Stimulated activated CD8-positive, alpha-beta memory T cell treated with anti-CD3 and anti-CD28 coated beads, Interleukin-12 subunit alpha, Interleukin-12 subunit beta, amount 100 ng/mL, for 1 hour (primary cell): ENCODE data around the gene NHLRC4.

Experiments
- DNase-seq: peaks from one replicate; pipeline ENCODE4 v3.0.0-alpha.2; 2020; ENCODE audit warnings: low read depth

The NHLRC4 gene

DNA sequence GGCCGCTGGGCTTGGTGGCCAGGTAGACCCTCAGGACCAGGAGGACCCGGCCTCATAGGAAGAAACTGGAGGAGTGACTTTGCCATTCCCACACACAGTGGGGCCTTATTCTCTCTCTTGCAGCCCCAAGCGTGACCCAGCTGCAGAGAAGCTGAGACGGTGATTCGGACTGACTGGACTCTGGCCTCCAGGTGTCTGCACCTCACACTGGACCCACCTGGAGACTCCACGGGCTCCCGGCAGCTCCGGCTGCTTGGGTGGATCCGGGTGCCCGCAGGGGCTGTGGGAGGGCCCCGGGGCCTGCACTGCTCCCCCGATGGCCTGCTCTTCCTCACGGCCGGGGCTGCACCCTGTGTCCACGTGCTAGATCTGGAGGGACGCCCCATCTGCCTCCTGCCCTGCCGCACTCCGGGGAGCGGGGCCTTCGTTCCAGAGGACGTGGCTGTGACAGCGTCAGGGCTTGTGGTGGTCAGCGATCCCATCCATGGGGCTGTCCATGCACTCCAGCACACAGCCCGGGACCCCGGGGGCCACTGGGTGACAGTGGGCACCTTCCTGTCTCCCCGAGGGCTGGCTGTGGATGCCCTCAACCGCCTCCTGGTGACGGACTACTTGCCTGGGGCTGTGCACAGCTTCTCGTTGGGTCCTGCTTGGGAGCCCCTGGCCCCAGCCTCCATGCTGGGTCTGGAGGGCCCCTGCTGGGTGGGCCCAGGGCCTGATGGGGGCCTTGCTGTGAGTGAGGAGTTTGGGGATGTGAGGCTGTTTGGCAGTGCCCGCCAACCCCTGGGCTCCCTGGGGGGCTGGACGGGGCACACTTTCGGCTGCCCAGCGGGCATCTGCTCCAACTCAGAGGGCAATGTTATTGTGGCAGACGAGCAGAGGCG, 810 bp downstream of the NHLRC4 start:
- DNase-seq: no peak

DNA sequence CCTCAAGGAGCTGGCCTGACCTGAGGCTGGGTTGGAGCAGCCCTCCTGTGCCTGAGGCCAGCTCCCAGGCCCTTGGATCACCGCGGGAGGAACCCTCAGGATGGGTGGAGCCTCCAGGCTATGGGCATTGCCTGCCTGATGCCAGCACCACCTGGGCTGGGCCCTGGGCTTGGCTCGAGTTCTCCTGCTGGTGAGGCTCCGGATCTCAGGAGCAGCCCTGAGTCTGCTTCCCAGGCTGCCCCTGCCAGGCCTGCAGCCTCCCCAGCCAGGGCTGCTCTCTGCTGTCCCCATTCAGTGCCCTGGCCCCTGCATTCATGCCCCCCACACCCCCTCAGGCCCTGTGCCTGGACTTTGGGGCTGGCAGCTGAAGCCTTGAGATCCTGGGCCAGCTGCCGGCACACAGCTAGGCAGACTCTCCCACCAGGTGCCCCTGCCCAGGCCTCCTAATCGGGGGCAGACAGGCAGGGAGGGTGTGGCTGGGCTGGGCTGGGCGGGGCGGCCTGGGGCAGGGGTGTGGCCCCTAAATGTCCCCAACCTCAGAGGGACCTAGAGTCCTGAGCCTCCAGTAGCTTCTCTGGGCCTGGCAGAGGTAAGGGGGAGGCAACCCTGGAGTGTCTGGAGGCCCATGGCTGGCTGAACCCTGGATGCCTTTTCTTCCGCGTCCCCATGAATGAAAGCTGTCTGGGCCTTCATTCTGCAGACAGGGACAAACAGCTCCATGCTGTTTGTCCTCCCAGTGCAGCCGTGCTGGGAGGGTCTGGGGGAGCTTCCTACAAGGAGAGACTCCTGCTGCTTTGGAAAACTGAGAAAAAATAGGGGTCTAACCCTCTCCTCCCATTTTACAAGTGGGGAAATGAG, 1.8 kb downstream of the NHLRC4 start:
- no peak for DNase-seq

DNA sequence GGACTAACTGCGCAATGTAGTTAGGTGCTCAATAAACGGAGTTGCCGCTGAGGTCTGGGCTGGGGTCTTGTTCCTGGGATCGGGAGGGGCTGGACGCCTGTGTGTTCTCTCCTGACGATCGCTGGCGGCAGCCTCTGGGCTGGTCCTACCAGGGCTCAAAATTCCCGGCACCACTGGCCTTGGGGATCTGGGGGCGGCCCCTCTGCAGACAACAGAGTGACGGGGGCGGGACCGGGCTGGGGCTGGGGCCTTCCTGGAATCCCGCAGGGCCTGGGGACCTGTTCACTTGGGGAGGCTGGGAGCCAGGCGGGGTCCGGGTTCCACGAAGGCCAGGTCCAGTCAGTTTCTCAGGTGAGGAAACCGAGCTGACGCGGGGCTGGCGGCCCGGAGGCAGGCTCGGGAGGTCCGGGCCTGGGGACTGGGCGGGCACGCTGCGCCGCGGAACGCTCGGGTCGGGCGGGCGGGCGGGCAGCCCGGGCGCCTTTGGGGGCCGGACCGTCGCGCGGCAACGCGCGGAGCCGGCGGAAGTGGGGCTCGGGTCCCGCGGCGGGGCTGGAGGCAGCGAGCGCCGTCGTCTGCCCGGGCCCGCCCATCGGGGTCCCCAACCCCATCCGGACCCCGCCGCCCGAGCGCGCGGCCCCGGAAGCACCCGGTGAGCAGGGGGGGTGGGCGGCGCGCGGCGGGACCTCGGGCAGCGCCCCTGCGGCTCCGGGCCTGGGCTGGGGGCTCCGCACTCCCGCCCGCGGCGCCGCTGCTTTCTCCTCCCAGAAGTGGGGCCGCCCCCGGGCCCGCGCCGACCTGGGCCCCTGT, 2.8 kb downstream of the NHLRC4 start, which contains the start of gene PIGQ:
TSS of gene PIGQ (plus strand) at position 524 of the 810 bp plus-strand sequence. CDS start 4,107 bp downstream, outside the sequence.
- no peak for DNase-seq

GRCh38 chr16:572865-573650, 6.3 kb downstream of the NHLRC4 start:
- no peak for DNase-seq

DNA sequence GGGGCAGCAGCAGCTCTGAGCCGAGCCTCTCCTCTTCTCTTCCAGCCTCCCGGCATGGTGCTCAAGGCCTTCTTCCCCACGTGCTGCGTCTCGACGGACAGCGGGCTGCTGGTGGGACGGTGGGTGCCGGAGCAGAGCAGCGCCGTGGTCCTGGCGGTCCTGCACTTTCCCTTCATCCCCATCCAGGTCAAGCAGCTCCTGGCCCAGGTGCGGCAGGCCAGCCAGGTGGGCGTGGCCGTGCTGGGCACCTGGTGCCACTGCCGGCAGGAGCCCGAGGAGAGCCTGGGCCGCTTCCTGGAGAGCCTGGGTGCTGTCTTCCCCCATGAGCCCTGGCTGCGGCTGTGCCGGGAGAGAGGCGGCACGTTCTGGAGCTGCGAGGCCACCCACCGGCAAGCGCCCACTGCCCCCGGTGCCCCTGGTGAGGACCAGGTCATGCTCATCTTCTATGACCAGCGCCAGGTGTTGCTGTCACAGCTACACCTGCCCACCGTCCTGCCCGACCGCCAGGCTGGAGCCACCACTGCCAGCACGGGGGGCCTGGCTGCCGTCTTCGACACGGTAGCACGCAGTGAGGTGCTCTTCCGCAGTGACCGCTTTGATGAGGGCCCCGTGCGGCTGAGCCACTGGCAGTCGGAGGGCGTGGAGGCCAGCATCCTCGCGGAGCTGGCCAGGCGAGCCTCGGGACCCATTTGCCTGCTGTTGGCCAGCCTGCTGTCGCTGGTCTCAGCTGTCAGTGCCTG, 7.4 kb downstream of the NHLRC4 start:
- DNase-seq: no peak

- DNase-seq: no peak
Observed at GRCh38 chr16:575354-576196, 8.8 kb downstream of the NHLRC4 start.

DNA sequence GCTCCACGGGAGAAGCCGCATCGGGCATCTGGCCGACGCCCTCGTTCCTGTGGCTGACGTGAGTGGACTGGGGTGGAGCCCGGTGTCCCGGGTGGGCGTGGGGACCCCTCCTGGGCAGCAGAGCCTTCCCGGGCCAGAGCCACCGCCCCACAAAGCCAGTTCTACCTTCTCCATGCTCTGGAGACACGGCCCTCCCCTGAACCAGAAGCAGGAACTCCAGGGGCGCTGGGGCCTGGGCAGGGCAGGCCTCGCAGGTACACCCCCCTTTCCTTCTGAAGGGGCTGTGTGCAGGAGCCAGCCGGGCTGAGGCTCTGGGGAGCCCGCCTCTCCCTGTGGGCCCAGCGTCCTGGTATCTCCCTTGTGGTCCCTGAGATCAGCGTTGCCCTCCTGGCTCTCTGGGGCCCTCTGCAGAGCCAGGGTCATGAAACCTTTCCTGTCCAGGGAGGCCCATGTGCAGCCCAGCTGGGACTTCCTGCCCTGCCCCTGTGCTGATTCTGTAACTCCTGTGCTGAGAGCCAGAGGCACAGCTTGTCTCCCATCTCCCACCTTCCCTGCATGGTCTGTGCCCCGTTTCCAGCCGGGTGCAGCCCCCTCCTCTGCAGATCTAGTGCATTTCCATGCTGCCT, 9.5 kb downstream of the NHLRC4 start:
- DNase-seq: no peak

DNA sequence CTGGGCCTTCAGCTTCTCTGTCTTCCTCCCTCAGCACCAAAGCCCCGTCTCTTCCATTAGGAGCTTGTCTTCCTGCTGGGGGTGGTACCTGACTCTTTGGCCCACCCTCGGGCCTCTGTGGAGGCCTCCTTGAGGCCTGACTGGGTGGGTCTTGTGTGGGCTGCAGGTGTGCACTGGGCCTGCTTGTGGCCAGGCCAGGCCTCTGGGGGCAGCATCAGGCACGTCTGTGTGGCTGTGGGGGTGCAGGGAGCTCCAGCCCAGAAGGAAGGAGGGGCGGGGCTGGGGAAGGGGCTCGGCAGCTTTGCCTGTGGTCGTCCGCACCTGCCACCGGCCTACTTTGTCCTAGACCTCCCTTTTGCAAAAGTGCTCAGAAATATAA, 10.0 kb downstream of the NHLRC4 start:
- DNase-seq: no peak

- no peak for DNase-seq
Observed at GRCh38 chr16:577796-578195, 11.0 kb downstream of the NHLRC4 start.

DNA sequence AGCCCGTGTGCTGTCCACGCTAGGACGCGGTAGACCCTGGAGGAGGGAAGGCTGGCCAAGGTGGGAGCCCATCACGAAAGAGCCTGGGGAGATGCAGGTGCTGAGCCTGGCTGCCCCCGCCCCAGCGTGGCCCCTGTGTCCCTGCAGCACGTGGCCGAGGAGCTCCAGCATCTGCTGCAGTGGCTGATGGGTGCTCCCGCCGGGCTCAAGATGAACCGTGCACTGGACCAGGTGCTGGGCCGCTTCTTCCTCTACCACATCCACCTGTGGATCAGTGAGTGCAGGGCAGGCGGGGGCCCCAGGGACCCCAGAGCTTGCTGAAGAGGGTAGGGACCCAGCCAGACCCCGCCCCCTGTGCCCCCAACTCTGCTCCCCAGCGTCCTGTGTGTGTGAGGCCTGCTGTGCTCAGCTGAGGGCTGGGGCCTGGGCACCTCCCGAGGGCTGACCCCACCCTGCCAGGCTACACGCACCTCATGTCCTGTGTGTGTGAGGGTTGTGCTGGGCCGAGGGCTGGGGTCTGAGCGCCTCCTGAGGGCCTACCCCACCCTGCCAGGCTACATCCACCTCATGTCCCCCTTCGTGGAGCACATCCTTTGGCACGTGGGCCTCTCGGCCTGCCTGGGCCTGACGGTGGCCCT, 11.5 kb downstream of the NHLRC4 start:
- no peak for DNase-seq

GRCh38 chr16:578870-579405, 12.1 kb downstream of the NHLRC4 start:
- peak; percentile 34 for DNase-seq

- DNase-seq: no peak
Observed at GRCh38 chr16:580141-580945, 13.5 kb downstream of the NHLRC4 start.

GRCh38 chr16:580946-581498, 14.2 kb downstream of the NHLRC4 start:
- DNase-seq: no peak

GRCh38 chr16:582218-582613, 15.4 kb downstream of the NHLRC4 start:
- DNase-seq: no peak

DNA sequence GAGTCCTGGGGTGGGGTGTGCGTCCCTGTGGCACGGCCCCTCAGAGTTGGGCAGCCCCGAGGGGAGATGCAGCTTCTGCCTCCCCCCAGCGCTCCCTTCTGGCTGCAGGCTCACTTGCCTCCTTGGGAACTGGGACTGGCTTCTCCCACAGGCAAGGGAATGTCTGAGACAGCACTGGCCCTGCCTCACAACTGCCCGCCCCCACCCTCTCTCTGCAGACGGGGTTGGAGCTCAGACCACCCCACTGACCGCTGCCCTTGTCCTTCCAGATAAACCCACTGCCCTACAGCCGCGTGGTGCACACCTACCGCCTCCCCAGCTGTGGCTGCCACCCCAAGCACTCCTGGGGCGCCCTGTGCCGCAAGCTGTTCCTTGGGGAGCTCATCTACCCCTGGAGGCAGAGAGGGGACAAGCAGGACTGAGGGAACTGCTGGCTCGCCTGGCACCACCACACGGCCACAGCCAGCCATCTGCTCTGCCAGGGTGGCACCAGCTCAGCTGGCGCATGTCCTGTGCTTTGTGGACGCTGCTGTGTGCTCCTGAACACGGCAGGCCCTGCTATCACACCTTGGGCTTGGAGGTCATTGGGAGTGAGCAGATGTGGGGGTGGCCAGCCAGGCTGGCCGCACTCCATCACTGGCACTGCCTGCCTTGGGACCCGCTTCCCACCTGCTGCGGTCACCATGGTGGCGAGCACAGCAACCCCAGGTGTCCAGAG, 16.0 kb downstream of the NHLRC4 start:
- no peak for DNase-seq

DNA sequence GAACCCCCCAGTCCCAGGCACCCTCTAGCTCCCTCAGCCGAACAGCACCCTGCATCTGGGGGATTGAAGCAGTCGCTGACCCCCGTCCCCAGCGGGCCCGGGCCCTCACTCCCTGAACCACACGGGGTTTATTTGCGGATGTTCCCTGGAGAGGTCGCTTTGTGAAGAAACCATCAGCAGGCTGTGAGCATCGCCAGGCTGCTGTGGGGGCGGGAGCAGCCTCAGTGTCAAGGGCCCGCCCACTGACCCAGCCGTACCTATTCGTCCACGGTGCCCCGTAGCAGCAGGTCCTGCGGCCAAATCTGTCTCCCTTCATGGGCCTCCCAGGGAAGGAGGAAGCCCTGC, 16.6 kb downstream of the NHLRC4 start:
- DNase-seq: no peak
